ENCODE measurements around the gene CHRM5.

Gene CHRM5

DNA sequence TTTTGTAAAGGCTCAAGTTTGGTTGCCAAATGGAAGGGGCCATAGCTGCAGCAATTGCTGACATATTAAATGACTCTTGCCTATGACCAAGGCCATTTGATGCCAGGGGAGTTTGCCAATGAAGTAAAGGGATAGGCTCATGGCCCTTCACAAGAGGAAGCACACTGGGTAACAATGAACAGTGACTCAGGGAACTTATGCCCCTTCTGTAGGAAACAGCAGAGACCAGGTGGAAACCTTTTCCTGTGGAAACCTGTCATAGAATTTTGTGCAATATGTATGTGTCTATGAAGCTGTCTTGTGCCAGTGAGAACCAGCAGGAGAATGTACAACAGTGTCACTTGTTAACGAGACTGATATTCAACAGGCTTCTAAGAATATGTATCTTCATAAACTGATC lies 96.1 kb downstream of the CHRM5 start:
- H3K27ac Mint-ChIP-seq: no peak overlapping the region
- ATAC-seq (replicated peaks) (no peak), DNase-seq (no peak)
- no peak overlapping the region for H3K4me3 Mint-ChIP-seq
- H3K4me1 Mint-ChIP-seq: peaks cover 4 to 7% of the 10 kb centered on the region in 2 donors
- no peaks in the 10 kb centered on the region for H3K9me3 Mint-ChIP-seq
- H3K36me3 Mint-ChIP-seq: no peaks in the 10 kb centered on the region
- H3K27me3 Mint-ChIP-seq: no peaks in the 10 kb centered on the region

DNA sequence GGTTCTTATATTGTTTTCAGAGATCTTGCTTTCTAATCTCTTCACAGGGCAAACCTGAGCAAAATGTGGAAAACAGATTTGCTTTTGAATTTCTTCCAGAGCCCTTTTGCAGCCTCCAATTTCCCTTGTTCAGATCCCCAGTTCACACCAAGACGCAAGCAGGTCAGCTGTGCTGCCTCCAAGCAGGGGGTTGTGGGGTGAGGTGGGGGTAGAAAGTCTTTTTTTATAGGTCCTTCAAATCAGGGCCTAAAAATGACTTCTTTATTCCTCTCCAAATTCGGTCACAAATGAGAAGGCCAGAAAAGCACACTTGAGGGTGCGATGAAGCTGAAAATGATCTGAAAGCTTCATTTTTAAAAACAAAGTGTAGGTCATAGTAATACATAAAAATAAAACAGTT lies 97.0 kb downstream of the CHRM5 start:
- Mint-ChIP-seq H3K4me1 (peaks cover 4 to 7% of the 10 kb centered on the region in 2 donors), H3K36me3 (peaks cover 0 to 2% of the 10 kb centered on the region in 2 donors), H3K4me3 (no peak overlapping the region), H3K9me3 (no peaks in the 10 kb centered on the region), H3K27me3 (no peaks in the 10 kb centered on the region), H3K27ac (no peak overlapping the region)
- ATAC-seq (replicated peaks): no peak
- DNase-seq: no peak

- Mint-ChIP-seq H3K4me1 (peaks cover 4 to 7% of the 10 kb centered on the region in 2 donors), H3K27me3 (no peaks in the 10 kb centered on the region), H3K9me3 (no peaks in the 10 kb centered on the region), H3K4me3 (no peak overlapping the region), H3K27ac (no peak overlapping the region), H3K36me3 (peaks cover 0 to 2% of the 10 kb centered on the region in 2 donors)
- DNase-seq (no peak), ATAC-seq (replicated peaks) (no peak)
Observed at GRCh38 chr15:34065941-34066340, 97.6 kb downstream of the CHRM5 start.

GRCh38 chr15:34070003-34070402 lies 101.7 kb downstream of the CHRM5 start:
- Mint-ChIP-seq H3K9me3 (peaks cover 3% of the 10 kb centered on the region in 2 donors), H3K27me3 (no peaks in the 10 kb centered on the region), H3K36me3 (peaks cover 6 to 7% of the 10 kb centered on the region in 2 donors)

DNA sequence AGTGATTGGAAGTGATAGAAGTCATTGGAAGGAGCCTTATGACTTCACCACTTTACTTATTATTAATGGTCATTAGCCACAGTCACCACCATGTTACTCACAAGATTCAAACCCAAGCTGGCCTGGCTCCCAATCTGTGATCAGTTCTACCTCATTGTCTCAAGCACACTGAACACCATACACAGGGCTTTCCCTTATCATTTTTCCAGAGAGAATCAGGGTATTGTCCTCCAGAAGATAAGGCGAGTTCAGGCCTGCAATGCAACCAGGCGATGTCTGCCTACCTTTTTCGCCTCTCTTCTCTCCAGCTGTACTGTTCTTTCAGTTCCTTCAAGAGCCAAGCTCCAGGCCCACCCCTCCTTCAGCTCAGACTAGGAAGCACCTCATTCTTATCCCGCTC lies 108.5 kb downstream of the CHRM5 start:
- H3K4me3 Mint-ChIP-seq: no peak overlapping the region
- DNase-seq (no peak), ATAC-seq (replicated peaks) (no peak)
- no peaks in the 10 kb centered on the region for H3K4me1 Mint-ChIP-seq
- H3K36me3 Mint-ChIP-seq: peaks cover 26 to 29% of the 10 kb centered on the region in 2 donors
- H3K27me3 Mint-ChIP-seq: no peaks in the 10 kb centered on the region
- no peak overlapping the region for H3K27ac Mint-ChIP-seq
- peaks cover 3 to 5% of the 10 kb centered on the region in 2 donors for H3K9me3 Mint-ChIP-seq

More at GRCh38 chr15:34070003-34070402, 101.7 kb downstream of the CHRM5 start:
- H3K27ac Mint-ChIP-seq: no peak overlapping the region
- no peaks in the 10 kb centered on the region for H3K4me1 Mint-ChIP-seq
- ATAC-seq (replicated peaks) (no peak), DNase-seq (no peak)
- H3K4me3 Mint-ChIP-seq: no peak overlapping the region

DNA sequence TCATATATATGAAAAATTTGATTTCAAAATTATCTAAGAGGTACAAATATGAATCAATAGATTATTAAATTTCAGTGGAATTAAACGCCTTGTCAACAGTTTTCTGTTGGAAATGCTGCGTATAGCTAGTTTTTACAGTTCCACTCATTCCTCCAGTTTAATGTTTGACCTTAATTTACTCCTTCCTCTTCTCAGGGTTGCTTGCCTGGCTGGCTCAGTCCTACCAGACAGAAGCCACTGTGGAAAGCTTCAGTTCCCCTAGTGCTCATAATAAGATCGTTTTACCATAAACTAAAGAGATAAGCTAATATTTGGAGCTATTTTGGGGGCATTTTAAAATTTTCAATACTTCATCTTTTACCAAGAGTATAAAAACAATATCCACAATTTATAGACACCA lies 110.6 kb downstream of the CHRM5 start:
- H3K27me3 Mint-ChIP-seq: no peaks in the 10 kb centered on the region
- H3K27ac Mint-ChIP-seq: no peak overlapping the region
- ATAC-seq (replicated peaks) (no peak), DNase-seq (no peak)
- H3K4me3 Mint-ChIP-seq: no peak overlapping the region
- peaks cover 29 to 32% of the 10 kb centered on the region in 2 donors for H3K36me3 Mint-ChIP-seq
- H3K9me3 Mint-ChIP-seq: peaks cover 3 to 5% of the 10 kb centered on the region in 2 donors
- H3K4me1 Mint-ChIP-seq: no peaks in the 10 kb centered on the region

GRCh38 chr15:34079904-34080303 lies 111.6 kb downstream of the CHRM5 start:
- no peaks in the 10 kb centered on the region for H3K4me1 Mint-ChIP-seq
- no peak for DNase-seq
- H3K27ac Mint-ChIP-seq: no peak overlapping the region
- no peak for ATAC-seq (replicated peaks)
- no peak overlapping the region for H3K4me3 Mint-ChIP-seq
- H3K27me3 Mint-ChIP-seq: no peaks in the 10 kb centered on the region
- peaks cover 0 to 2% of the 10 kb centered on the region in 2 donors for H3K9me3 Mint-ChIP-seq
- H3K36me3 Mint-ChIP-seq: peaks cover 25 to 30% of the 10 kb centered on the region in 2 donors

DNA sequence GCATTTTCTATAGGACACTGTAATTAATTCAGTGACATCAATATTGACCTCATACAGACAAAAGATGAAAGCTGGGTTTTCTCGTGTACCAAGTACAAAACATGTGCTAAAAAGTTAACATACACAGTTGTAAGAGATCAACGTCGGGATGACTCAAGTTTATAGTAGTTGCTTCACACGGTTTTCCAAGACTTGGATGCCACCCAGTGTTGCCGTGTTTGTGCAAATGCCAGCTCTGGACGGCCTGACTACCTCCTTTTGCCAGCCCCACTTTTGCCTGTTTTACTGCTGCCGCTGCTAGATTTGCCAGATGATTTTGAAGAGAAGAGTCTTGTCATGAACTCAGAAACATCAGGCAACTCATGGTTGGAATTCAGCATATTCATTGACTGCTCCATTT lies 115.8 kb downstream of the CHRM5 start:
- peaks cover 20 to 27% of the 10 kb centered on the region in 2 donors for H3K36me3 Mint-ChIP-seq
- no peaks in the 10 kb centered on the region for H3K4me1 Mint-ChIP-seq
- H3K4me3 Mint-ChIP-seq: no peak overlapping the region
- no peaks in the 10 kb centered on the region for H3K9me3 Mint-ChIP-seq
- ATAC-seq (replicated peaks): no peak
- DNase-seq: no peak
- no peak overlapping the region for H3K27ac Mint-ChIP-seq
- H3K27me3 Mint-ChIP-seq: no peaks in the 10 kb centered on the region

GRCh38 chr15:34085746-34086145 lies 117.4 kb downstream of the CHRM5 start:
- Mint-ChIP-seq H3K4me1 (peaks cover 0 to 2% of the 10 kb centered on the region in 2 donors), H3K27ac (no peak overlapping the region), H3K9me3 (no peaks in the 10 kb centered on the region), H3K27me3 (no peaks in the 10 kb centered on the region), H3K36me3 (peaks cover 23 to 35% of the 10 kb centered on the region in 2 donors), H3K4me3 (no peak overlapping the region)
- DNase-seq: no peak
- ATAC-seq (replicated peaks): no peak

- DNase-seq: no peak
- no peak for ATAC-seq (replicated peaks)
- peak overlapping the region; percentile 9 for H3K27ac Mint-ChIP-seq
Observed at GRCh38 chr15:34099914-34100313, 131.6 kb downstream of the CHRM5 start.

DNA sequence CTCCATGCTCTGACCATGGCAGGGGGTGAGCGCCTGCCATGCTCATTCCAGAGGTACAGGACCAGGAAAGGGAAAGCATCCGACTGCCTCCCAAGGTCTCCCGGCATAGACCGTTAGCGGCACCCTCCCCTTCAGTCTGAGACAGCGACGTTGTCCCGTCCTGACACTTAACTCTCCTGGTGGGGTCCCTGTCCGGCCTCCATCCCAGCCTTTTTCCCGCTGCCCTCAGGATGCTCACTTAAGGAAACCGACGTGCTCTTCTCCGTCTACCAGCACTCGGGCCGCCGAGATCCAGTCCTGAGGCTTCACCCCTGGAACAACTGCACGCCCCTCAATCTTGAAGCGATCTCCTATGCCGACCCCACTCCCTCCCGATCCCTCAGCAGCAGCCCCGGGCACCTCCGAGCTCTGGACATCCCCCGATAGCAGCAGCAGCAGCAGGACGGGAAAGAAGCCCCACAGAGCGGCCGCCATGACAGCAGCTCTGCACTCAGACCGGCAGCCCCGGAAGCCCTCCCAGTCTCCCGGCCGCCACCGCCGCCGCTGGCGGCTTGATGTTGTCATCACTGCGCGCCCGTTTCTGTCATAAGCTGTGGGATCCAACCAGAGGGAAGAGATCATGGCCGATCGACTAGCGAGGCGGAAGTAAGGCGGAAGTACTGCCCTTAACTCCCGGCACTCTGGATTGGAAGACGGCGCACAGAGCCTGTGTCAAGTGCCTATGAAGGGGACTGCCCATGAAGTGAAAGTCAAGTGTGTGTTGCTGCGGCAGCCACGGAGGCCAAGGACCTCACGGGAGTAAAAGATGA lies 133.3 kb downstream of the CHRM5 start, which contains the start of the genes EMC7 and PGBD4:
EMC7 (minus strand) TSS at position 497 of the 809 bp plus-strand sequence; CDS start at position 474, 23 bp downstream.
PGBD4 (plus strand) TSS at position 718 of the 809 bp plus-strand sequence. CDS start 449 bp downstream, outside the sequence.
- H3K4me1 Mint-ChIP-seq: peaks cover 6 to 16% of the 10 kb centered on the region in 2 donors
- DNase-seq: peak; percentile 99
- H3K9me3 Mint-ChIP-seq: peaks cover 0 to 2% of the 10 kb centered on the region in 2 donors
- H3K27me3 Mint-ChIP-seq: no peaks in the 10 kb centered on the region
- H3K27ac Mint-ChIP-seq: peak within 1 kb of the TSS; percentile 100
- H3K4me3 Mint-ChIP-seq: peak within 1 kb of the TSS; percentile 99 to 100
- peaks cover 25 to 33% of the 10 kb centered on the region in 2 donors for H3K36me3 Mint-ChIP-seq
- peak; percentile 99 for ATAC-seq (replicated peaks)

More at GRCh38 chr15:34099914-34100313, 131.6 kb downstream of the CHRM5 start:
- Mint-ChIP-seq H3K36me3 (peaks cover 23 to 30% of the 10 kb centered on the region in 2 donors), H3K4me1 (peaks cover 6 to 16% of the 10 kb centered on the region in 2 donors), H3K9me3 (no peaks in the 10 kb centered on the region), H3K4me3 (peak overlapping the region; percentile 23 to 36), H3K27me3 (no peaks in the 10 kb centered on the region)

- no peak for ATAC-seq (replicated peaks)
- H3K36me3 Mint-ChIP-seq: peaks cover 25 to 33% of the 10 kb centered on the region in 2 donors
Observed at GRCh38 chr15:34102175-34102925, 134.1 kb downstream of the CHRM5 start.

DNA sequence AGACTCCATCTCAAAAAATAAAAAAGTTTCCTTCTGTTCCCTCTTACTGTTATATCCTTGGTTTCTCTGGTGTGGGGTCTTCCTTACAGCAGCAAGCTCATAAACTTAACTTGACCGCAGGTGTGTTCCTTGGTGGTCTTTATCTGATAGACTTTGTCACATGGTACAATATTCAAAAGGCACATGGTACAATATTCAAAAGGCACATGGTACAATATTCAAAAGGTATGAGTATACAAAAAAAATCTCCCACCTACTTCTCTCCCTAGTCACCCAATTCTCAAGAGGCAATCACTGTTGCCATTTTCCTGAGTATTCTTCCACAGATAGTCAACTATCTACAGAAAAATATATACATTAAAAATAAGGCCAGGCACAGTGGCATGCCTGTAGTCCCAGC lies 138.1 kb downstream of the CHRM5 start:
- Mint-ChIP-seq H3K27ac (no peak overlapping the region), H3K9me3 (peaks cover 0 to 2% of the 10 kb centered on the region in 2 donors), H3K36me3 (peaks cover 25 to 28% of the 10 kb centered on the region in 2 donors), H3K4me1 (peaks cover 0 to 7% of the 10 kb centered on the region in 2 donors), H3K27me3 (no peaks in the 10 kb centered on the region), H3K4me3 (no peak overlapping the region)
- DNase-seq (no peak), ATAC-seq (replicated peaks) (no peak)

More at GRCh38 chr15:34102175-34102925, 134.1 kb downstream of the CHRM5 start:
- Mint-ChIP-seq H3K27me3 (no peaks in the 10 kb centered on the region), H3K4me1 (peaks cover 6 to 16% of the 10 kb centered on the region in 2 donors), H3K4me3 (peak overlapping the region; percentile 99 to 100), H3K9me3 (peaks cover 0 to 2% of the 10 kb centered on the region in 2 donors), H3K27ac (peak overlapping the region; percentile 100)
- DNase-seq: no peak

DNA sequence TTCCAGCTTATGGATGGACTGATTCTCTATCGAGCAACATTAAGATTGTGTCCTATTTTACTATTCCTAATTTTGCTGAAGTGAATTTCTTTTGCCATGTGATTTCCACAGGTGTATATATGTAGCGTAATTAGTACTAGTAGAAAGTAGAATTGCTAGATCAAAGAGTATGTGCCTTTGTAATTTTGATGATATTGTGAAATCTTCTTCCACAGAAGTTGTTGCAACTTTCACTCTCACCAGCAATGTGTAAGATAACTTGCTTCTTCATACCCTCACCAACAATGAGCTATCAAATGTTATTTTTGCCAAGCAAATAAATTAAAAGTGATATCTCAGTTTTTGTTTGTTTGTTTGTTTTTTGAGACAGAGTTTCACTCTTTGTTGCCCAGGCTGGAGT lies 139.0 kb downstream of the CHRM5 start:
- Mint-ChIP-seq H3K27me3 (no peaks in the 10 kb centered on the region), H3K27ac (no peak overlapping the region), H3K9me3 (peaks cover 0 to 2% of the 10 kb centered on the region in 2 donors), H3K36me3 (peaks cover 19 to 21% of the 10 kb centered on the region in 2 donors), H3K4me1 (peaks cover 0 to 7% of the 10 kb centered on the region in 2 donors), H3K4me3 (no peak overlapping the region)
- ATAC-seq (replicated peaks): no peak
- no peak for DNase-seq
